Thoracic aorta (tissue), 2 donors: Measurements from ENCODE around the gene KMT2E. TPM values are rescaled to one million over a fixed set of nuclear protein-coding genes. Genes with fewer than 3 reads are reported as not detected.

Experiments
- ATAC-seq: fragments of 150-250 bp; one replicate; pipeline ENCODE4 v1.8.0; 2017; ENCODE audit warnings: low read depth; ENCODE audit not compliant: insufficient number of reproducible peaks, low FRiP score
- DNase-seq: peaks from one replicate; pipeline ENCODE4 v3.0.0-alpha.2; 2020; ENCODE audit warnings: low spot score
- H3K27ac ChIP-seq, 2 donors: fragments of 200-600 bp; sonication (generic); 1 replicate in 1 of 2; 2 replicates in 1 of 2; pipeline ENCODE4 v1.5.1; 2016; ENCODE audit warnings: mild to moderate bottlenecking in 2 of 2, moderate library complexity in 2 of 2
- H3K27me3 ChIP-seq: fragments of 200-600 bp; sonication (generic); replicated peaks from 2 replicates; pipeline ENCODE4 v1.6.0; 2016; ENCODE audit warnings: mild to moderate bottlenecking; ENCODE audit not compliant: insufficient read depth
- H3K36me3 ChIP-seq: fragments of 200-600 bp; sonication (generic); one replicate; pipeline ENCODE4 v1.5.1; 2016
- H3K4me1 ChIP-seq, 2 donors: fragments of 200-600 bp; sonication (generic); 1 replicate in 1 of 2; 2 replicates in 1 of 2; pipeline versions ENCODE4 v1.5.1 to v1.6.0; 2016; ENCODE audit warnings: low read depth in 2 of 2, mild to moderate bottlenecking in 1 of 2; ENCODE audit not compliant: control insufficient read depth in 1 of 2
- H3K4me3 ChIP-seq: fragments of 200-600 bp; sonication (generic); 2 replicates; pipeline ENCODE4 v1.5.1; 2016; ENCODE audit warnings: mild to moderate bottlenecking
- H3K9me3 ChIP-seq: fragments of 200-600 bp; sonication (generic); 2 replicates; pipeline ENCODE4 v1.5.1; 2016
- CTCF ChIP-seq: fragments of 200-600 bp; sonication (generic); IDR thresholded peaks from one replicate; pipeline ENCODE4 v1.5.1; 2019; ENCODE audit warnings: antibody characterized with exemption
- total RNA-seq, 2 donors: library from RNA; depleted of rRNA; stranded (reverse); fragments of >200 nt; gene quantifications; one replicate each; pipeline versions ENCODE4 v1.1.0 to v1.2.3, GENCODE V29; 2016

KMT2E gene
- total RNA-seq, 2 donors from 2014 or later = 139 to 140 TPM

GRCh38 chr7:105101864-105102263 lies 87.9 kb downstream of the KMT2E start:
- H3K4me3 ChIP-seq = no peak overlapping the region
- no peak overlapping the region for H3K27ac ChIP-seq
- H3K27me3 ChIP-seq = no peaks in the 10 kb centered on the region
- ATAC-seq = no peak
- H3K36me3 ChIP-seq = peaks cover 22% of the 10 kb centered on the region
- peaks cover 17 to 59% of the 10 kb centered on the region in 2 donors for H3K4me1 ChIP-seq
- no peak for DNase-seq
- no peak for TF ChIP-seq CTCF
- H3K9me3 ChIP-seq = no peaks in the 10 kb centered on the region

DNA sequence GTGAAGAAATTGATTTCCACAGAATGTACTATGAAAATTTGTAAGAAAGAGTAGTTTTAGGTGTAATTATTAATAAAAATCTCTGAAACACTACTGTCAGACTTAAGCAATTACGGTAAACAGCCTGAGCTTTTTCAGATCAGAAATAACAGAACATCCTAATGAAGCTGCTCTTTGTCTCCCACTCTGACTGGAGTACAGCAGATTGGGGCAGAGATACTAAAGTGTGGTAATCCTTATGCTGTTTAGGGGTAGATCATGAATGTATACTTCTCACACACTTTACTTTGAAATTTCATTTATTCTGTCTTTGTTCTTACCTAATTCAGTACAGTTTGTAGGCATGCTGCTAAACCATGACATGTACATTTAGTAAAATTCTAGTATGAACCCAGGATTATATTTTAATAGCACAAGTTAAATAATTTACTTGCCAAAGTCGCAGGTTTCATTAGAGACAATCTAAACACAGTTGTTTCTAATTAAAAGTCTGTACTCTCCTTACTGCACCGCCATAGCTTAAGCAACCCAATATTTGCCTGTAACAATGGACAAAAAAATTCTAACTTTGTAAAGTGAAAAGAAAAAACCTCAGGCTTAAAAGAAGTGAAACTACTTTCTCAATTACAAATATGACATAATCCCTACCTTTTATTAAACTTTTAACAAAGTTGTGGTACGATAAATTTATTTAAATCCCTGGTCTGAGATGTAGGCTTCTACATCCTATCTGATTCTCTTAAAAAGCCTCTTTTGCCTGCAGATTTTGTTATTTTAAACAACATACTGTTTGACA lies 88.8 kb downstream of the KMT2E start:
- peaks cover 29% of the 10 kb centered on the region for H3K36me3 ChIP-seq
- H3K27ac ChIP-seq = no peak overlapping the region
- no peak for ATAC-seq

DNA sequence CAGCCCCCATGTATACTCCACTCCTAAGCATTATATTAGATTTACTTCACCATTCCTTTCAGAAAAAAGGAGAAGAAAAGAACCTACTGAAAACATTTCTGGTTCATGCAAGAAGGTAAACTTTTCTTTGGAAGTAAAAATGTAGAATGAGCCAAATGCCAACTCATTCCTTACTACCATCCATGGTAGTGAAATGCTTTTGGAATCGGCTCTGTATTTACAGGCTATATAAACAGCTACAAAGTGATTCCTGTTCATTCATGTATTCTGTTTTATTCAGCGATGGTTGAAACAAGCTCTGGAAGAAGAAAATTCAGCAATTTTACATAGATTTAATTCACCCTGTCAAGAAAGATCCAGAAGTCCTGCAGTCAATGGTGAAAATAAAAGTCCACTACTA lies 91.6 kb downstream of the KMT2E start:
- Histone ChIP-seq H3K9me3 (no peaks in the 10 kb centered on the region), H3K4me1 (peaks cover 17 to 27% of the 10 kb centered on the region in 2 donors), H3K27me3 (no peaks in the 10 kb centered on the region), H3K27ac (peak overlapping the region in 1 of 2 donors; percentile 57), H3K36me3 (peaks cover 39% of the 10 kb centered on the region), H3K4me3 (no peak overlapping the region)
- no peak for TF ChIP-seq CTCF
- DNase-seq (no peak), ATAC-seq (no peak)

More for the DNA sequence above, 88.8 kb downstream of the KMT2E start:
- no peaks in the 10 kb centered on the region for H3K9me3 ChIP-seq
- no peak for TF ChIP-seq CTCF
- no peak for DNase-seq
- H3K4me3 ChIP-seq = no peak overlapping the region
- peaks cover 17 to 53% of the 10 kb centered on the region in 2 donors for H3K4me1 ChIP-seq
- H3K27me3 ChIP-seq = no peaks in the 10 kb centered on the region

- Histone ChIP-seq H3K27me3 (no peaks in the 10 kb centered on the region), H3K9me3 (no peaks in the 10 kb centered on the region), H3K36me3 (peaks cover 44% of the 10 kb centered on the region), H3K27ac (peak overlapping the region in 1 of 2 donors; percentile 57), H3K4me3 (no peak overlapping the region), H3K4me1 (peaks cover 17 to 21% of the 10 kb centered on the region in 2 donors)
- DNase-seq (no peak), ATAC-seq (no peak)
- TF ChIP-seq CTCF = no peak
These were observed 92.5 kb downstream of the KMT2E start for GRCh38 chr7:105106473-105106872.

DNA sequence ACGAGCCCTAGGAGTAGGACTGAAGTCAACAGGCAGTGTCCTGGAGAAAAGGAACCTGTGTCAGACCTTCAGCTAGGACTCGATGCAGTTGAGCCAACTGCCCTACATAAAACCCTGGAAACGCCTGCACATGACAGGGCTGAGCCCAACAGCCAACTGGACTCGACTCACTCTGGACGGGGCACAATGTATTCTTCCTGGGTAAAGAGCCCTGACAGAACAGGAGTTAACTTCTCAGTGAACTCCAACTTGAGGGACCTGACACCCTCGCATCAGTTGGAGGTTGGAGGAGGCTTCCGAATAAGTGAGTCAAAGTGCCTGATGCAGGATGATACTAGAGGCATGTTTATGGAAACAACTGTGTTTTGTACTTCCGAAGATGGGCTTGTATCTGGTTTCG lies 93.5 kb downstream of the KMT2E start:
- Histone ChIP-seq H3K36me3 (peaks cover 53% of the 10 kb centered on the region), H3K4me3 (no peak overlapping the region), H3K27me3 (no peaks in the 10 kb centered on the region), H3K27ac (no peak overlapping the region), H3K9me3 (no peaks in the 10 kb centered on the region), H3K4me1 (peaks cover 10 to 27% of the 10 kb centered on the region in 2 donors)
- DNase-seq (no peak), ATAC-seq (no peak)
- TF ChIP-seq CTCF = no peak
